ENCODE measurements around the gene RNF182. TPM values are rescaled to one million over a fixed set of nuclear protein-coding genes. Genes with fewer than 3 reads are reported as not detected.

RNF182 gene
- total and polyA plus RNA-seq, 9 of the 15 experiments (the other 6 are each of a cell fraction or from before 2014, with no cell fraction given): 12.8 to 22.8 (median 17.5) TPM

DNA sequence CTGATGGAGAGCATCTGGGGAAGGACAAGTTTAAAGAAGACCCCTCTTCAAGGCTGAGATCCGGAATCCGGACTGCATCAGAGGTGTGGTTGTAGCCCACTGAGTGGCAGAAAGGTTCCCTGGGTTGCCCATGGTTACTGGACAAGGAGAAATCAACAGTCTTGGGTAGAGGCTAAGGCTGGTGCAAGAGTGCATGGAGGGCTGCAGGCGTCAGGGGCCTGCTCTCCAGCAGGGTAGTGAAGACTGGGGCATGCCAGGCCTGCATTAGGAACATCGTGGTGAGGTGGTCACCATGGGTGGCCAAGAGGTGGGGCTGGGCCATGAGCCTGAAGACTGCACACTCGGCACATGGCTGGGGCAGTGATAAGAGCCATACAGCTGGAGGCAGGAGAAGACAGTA is 91.2 kb downstream of the RNF182 start:
- H3K9ac ChIP-seq (ENCODE audit: insufficient read depth in 1 of 2, low read depth in 2 of 2, low read length in 2 of 2): peak overlapping the region in 1 of 2 experiments; percentile 50; a peak in 2 of 4 replicates
- H3K4me3 ChIP-seq: no peak overlapping the region
- FAIRE-seq (no peak), DNase-seq (ENCODE audit: extremely low read depth in 1 of 4, low spot score in 3 of 4) (no peak), ATAC-seq (peak; percentile 43; the same call in 2 of the 3 replicates)
- H3K79me2 ChIP-seq (ENCODE audit: control insufficient read depth, insufficient read depth, low read length): no peaks in the 10 kb centered on the region
- peak overlapping the region; percentile 21; the same call in 1 of the 2 replicates for H2AFZ ChIP-seq (ENCODE audit: low read depth, low read length)
- no peak overlapping the region for H3K4me2 ChIP-seq (ENCODE audit: insufficient read depth, low read length)
- no peaks in the 10 kb centered on the region for H3K9me3 ChIP-seq (replicated peaks; ENCODE audit: control insufficient read depth, insufficient read depth, low read depth, low read length)
- WGBS (ENCODE audit: insufficient coverage, low coverage, missing lambda C conversion rate): 34% methylated on average over 5 of the region's 5 CpGs
- CTCF ChIA-PET (ENCODE audit: low intra/inter-chr PET ratio): no interaction called here
- BruUV-seq (replicated peaks): no TSS peak
- TF ChIP-seq, protein P1, sequence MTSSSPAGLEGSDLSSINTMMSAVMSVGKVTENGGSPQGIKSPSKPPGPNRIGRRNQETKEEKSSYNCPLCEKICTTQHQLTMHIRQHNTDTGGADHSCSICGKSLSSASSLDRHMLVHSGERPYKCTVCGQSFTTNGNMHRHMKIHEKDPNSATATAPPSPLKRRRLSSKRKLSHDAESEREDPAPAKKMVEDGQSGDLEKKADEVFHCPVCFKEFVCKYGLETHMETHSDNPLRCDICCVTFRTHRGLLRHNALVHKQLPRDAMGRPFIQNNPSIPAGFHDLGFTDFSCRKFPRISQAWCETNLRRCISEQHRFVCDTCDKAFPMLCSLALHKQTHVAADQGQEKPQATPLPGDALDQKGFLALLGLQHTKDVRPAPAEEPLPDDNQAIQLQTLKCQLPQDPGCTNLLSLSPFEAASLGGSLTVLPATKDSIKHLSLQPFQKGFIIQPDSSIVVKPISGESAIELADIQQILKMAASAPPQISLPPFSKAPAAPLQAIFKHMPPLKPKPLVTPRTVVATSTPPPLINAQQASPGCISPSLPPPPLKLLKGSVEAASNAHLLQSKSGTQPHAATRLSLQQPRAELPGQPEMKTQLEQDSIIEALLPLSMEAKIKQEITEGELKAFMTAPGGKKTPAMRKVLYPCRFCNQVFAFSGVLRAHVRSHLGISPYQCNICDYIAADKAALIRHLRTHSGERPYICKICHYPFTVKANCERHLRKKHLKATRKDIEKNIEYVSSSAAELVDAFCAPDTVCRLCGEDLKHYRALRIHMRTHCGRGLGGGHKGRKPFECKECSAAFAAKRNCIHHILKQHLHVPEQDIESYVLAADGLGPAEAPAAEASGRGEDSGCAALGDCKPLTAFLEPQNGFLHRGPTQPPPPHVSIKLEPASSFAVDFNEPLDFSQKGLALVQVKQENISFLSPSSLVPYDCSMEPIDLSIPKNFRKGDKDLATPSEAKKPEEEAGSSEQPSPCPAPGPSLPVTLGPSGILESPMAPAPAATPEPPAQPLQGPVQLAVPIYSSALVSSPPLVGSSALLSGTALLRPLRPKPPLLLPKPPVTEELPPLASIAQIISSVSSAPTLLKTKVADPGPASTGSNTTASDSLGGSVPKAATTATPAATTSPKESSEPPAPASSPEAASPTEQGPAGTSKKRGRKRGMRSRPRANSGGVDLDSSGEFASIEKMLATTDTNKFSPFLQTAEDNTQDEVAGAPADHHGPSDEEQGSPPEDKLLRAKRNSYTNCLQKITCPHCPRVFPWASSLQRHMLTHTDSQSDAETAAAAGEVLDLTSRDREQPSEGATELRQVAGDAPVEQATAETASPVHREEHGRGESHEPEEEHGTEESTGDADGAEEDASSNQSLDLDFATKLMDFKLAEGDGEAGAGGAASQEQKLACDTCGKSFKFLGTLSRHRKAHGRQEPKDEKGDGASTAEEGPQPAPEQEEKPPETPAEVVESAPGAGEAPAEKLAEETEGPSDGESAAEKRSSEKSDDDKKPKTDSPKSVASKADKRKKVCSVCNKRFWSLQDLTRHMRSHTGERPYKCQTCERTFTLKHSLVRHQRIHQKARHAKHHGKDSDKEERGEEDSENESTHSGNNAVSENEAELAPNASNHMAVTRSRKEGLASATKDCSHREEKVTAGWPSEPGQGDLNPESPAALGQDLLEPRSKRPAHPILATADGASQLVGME (CRISPR knock-in tag; IDR thresholded peaks at IDR 0.05): no peak
- TF ChIP-seq, protein P2, sequence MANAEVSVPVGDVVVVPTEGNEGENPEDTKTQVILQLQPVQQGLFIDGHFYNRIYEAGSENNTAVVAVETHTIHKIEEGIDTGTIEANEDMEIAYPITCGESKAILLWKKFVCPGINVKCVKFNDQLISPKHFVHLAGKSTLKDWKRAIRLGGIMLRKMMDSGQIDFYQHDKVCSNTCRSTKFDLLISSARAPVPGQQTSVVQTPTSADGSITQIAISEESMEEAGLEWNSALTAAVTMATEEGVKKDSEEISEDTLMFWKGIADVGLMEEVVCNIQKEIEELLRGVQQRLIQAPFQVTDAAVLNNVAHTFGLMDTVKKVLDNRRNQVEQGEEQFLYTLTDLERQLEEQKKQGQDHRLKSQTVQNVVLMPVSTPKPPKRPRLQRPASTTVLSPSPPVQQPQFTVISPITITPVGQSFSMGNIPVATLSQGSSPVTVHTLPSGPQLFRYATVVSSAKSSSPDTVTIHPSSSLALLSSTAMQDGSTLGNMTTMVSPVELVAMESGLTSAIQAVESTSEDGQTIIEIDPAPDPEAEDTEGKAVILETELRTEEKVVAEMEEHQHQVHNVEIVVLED (CRISPR knock-in tag; IDR thresholded peaks at IDR 0.05): no peak
- TF ChIP-seq NFATC3 (IDR thresholded peaks at IDR 0.05) (no peak), RFX1 (IDR thresholded peaks at IDR 0.05) (peak; percentile 51; the same call in 1 of the 2 replicates)
- TF ChIP-seq, protein P3, sequence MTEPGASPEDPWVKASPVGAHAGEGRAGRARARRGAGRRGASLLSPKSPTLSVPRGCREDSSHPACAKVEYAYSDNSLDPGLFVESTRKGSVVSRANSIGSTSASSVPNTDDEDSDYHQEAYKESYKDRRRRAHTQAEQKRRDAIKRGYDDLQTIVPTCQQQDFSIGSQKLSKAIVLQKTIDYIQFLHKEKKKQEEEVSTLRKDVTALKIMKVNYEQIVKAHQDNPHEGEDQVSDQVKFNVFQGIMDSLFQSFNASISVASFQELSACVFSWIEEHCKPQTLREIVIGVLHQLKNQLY (CRISPR knock-in tag; conservative IDR thresholded peaks at IDR 0.05): no peak
- no peaks in the 10 kb centered on the region for H4K20me1 ChIP-seq (replicated peaks; ENCODE audit: control insufficient read depth, insufficient read depth, low read length)
- POLR2A ChIA-PET: interaction anchor here (0.8 kb wide), 1 partner anchor 10 kb away, joined by 4 read pairs; no protein-coding TSS in a partner anchor
- no peak overlapping the region for H3K27ac ChIP-seq (ENCODE audit: extremely low read depth, low read depth, low read length)
- H3K27me3 ChIP-seq (ENCODE audit: control insufficient read depth in 2 of 2, insufficient read depth in 2 of 2, low read length in 2 of 2): no peaks in the 10 kb centered on the region
- no peaks in the 10 kb centered on the region for H3K9me1 ChIP-seq (ENCODE audit: control insufficient read depth, insufficient read depth, low read length)
- in situ Hi-C loops (cut with MboI) (no loop called here), intact Hi-C loops (cut with micrococcal nuclease) (no loop called here)
- H3K4me1 ChIP-seq (replicated peaks in 1 of 2; ENCODE audit: control insufficient read depth in 2 of 2, insufficient read depth in 2 of 2, low read length in 2 of 2): peaks cover 0 to 7% of the 10 kb centered on the region in 2 experiments; a peak in 3 of 5 replicates
- H3K36me3 ChIP-seq (ENCODE audit: control insufficient read depth, insufficient read depth, low read length): no peaks in the 10 kb centered on the region
